K562 (cell line): ENCODE data around the gene CDYL. TPM values are rescaled to one million over a fixed set of nuclear protein-coding genes. Genes with fewer than 3 reads are reported as not detected.

ENCODE experiments used
- ARID1B ChIP-seq: fragments of 450-650 bp; IDR thresholded peaks from 2 replicates; pipeline ENCODE4 v1.6.1; 2016; ENCODE audit warnings: antibody characterized with exemption, mild to moderate bottlenecking, inconsistent platforms
- CBX3 ChIP-seq, 2 experiments: IDR thresholded peaks; 1 replicate in 1 of 2; 2 replicates in 1 of 2; pipeline ENCODE4 v1.6.1; 2012; ENCODE audit warnings: inconsistent platforms in 2 of 2, low read length in 2 of 2, borderline replicate concordance in 1 of 2, control low read depth in 1 of 2
- FOSL1 ChIP-seq: fragments of 200-800 bp; sonication (Bioruptor generic); conservative IDR thresholded peaks from 2 replicates; pipeline ENCODE4 v1.6.1; 2016; ENCODE audit warnings: missing genetic modification characterization, missing compliant biosample characterization
- HDAC3 ChIP-seq: fragments of 450-650 bp; IDR thresholded peaks from 2 replicates; pipeline ENCODE4 v1.6.1; 2018; ENCODE audit warnings: borderline replicate concordance, mild to moderate bottlenecking, moderate library complexity; ENCODE audit not compliant: partially characterized antibody
- LARP7 ChIP-seq: fragments of 450-650 bp; IDR thresholded peaks from 2 replicates; pipeline ENCODE4 v1.6.1; 2016
- MECOM ChIP-seq: fragments of 250-450 bp; sonication (Bioruptor Pico); IDR thresholded peaks from 2 replicates; pipeline ENCODE4 v1.8.0; 2022; ENCODE audit warnings: inconsistent platforms
- NR2C1 ChIP-seq, 2 experiments: fragments of 450-650 bp; IDR thresholded peaks; 2 replicates each; pipeline ENCODE4 v1.6.1; 2017; ENCODE audit warnings: mild to moderate bottlenecking in 2 of 2, antibody characterized with exemption in 1 of 2, inconsistent platforms in 1 of 2, missing compliant biosample characterization in 1 of 2, missing genetic modification characterization in 1 of 2
- POLR2G ChIP-seq: fragments of 200-400 bp; formaldehyde crosslinking; IDR thresholded peaks from 2 replicates; pipeline ENCODE4 v1.6.1; 2017; ENCODE audit warnings: low read depth, mild to moderate bottlenecking, antibody characterized with exemption, low read length, moderate library complexity
- SETDB1 ChIP-seq: IDR thresholded peaks from one replicate; pipeline ENCODE4 v1.6.1; 2012; ENCODE audit warnings: low read length, control low read depth, inconsistent platforms
- STAT5A ChIP-seq: IDR thresholded peaks from 2 replicates; pipeline ENCODE4 v1.6.1; 2012; ENCODE audit warnings: low read length, inconsistent platforms, borderline replicate concordance
- ZNF311 ChIP-seq: fragments of 250-450 bp; sonication (Bioruptor Pico); IDR thresholded peaks from 2 replicates; pipeline ENCODE4 v1.4.0; 2020; ENCODE audit warnings: mild to moderate bottlenecking, moderate library complexity
- ZNF584 ChIP-seq: fragments of 200-800 bp; sonication (Bioruptor generic); IDR thresholded peaks from 2 replicates; pipeline ENCODE4 v1.6.1; 2016; ENCODE audit warnings: low read depth, mild to moderate bottlenecking, missing genetic modification characterization, missing compliant biosample characterization
- polyA plus RNA-seq, 8 experiments: library from polyadenylated mRNA; depleted of rRNA in 4 of 8; stranded (reverse) in 5 of 8; unstranded in 3 of 8; fragments of >200 nt; fragmentation: Nextera tagmentation in 2 of 8; fragmentation: Illumina TruSeq in 1 of 8; extraction: Ambion mirVana in 2 of 8; extraction: Trizol in 1 of 8; gene quantifications; 2 replicates each; pipeline versions ENCODE4 v1.2.1 to v1.2.3, GENCODE V29; 2011 to 2014; ENCODE audit warnings: inconsistent platforms in 1 of 8, missing spikeins in 1 of 8
- total RNA-seq, 7 experiments: library from RNA; depleted of rRNA in 6 of 7; stranded (reverse); fragments of >200 nt in 6 of 7; fragmentation: Illumina TruSeq in 2 of 7; extraction: Trizol in 2 of 7; gene quantifications; 2 replicates each; pipeline versions ENCODE4 v1.2.1 to v1.2.3, GENCODE V29; 2011 to 2021; ENCODE audit warnings: low replicate concordance in 1 of 7
- TF ChIP-seq, protein P1 (sequence below): fragments of 250-450 bp; sonication (Bioruptor Pico); IDR thresholded peaks from 2 replicates; pipeline ENCODE4 v1.5.0; 2022; ENCODE audit warnings: mild to moderate bottlenecking
- TF ChIP-seq, protein P2 (sequence below): fragments of 450-650 bp; IDR thresholded peaks from 2 replicates; pipeline ENCODE4 v1.6.1; 2016; ENCODE audit warnings: low read depth, mild to moderate bottlenecking, moderate library complexity
- TF ChIP-seq, protein P3 (sequence below): sonication (generic); formaldehyde crosslinking; IDR thresholded peaks from 2 replicates; pipeline ENCODE4 v1.8.0; 2022; ENCODE audit warnings: missing genetic modification reagents, mild to moderate bottlenecking, moderate library complexity, borderline replicate concordance
- TF ChIP-seq, protein P4 (sequence below): fragments of 450-650 bp; formaldehyde crosslinking; IDR thresholded peaks from 2 replicates; pipeline ENCODE4 v1.4.0; 2022; ENCODE audit warnings: missing genetic modification characterization
- TF ChIP-seq, protein P5 (sequence below): fragments of 250-450 bp; sonication (Bioruptor Pico); IDR thresholded peaks from 2 replicates; pipeline ENCODE4 v1.9.0; 2021; ENCODE audit warnings: mild to moderate bottlenecking, inconsistent platforms
- TF ChIP-seq, protein P6 (sequence below), 2 experiments: fragments of 450-650 bp; conservative IDR thresholded peaks; 2 replicates each; pipeline ENCODE4 v1.6.1; 2017; ENCODE audit warnings: mild to moderate bottlenecking in 2 of 2, moderate library complexity in 2 of 2

CDYL gene
- total and polyA plus RNA-seq, 9 of the 15 experiments (the other 6 are each of a cell fraction or from before 2014, with no cell fraction given): 8.1 to 45.8 (median 40.8) TPM

DNA sequence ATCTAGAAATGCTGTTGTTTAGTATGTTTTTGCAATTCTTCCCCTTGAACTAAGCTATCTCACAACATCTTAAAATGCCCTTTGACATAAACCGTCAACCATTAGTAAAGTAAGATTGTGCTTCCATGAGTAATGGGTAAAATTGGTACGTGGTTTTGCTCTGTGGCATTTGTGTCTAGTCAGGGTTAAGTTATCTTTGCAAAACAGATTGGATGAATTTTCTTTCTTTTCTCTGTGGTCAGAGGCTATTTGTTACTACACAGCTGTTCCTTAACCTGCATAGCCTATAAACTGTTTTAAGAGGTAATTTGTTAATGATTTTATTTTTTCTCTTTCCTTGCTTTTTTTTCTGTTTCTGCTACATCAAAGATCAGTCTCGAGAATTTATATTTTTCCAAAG is 152.2 kb downstream of the CDYL start (continued):
- TF ChIP-seq, protein P1, sequence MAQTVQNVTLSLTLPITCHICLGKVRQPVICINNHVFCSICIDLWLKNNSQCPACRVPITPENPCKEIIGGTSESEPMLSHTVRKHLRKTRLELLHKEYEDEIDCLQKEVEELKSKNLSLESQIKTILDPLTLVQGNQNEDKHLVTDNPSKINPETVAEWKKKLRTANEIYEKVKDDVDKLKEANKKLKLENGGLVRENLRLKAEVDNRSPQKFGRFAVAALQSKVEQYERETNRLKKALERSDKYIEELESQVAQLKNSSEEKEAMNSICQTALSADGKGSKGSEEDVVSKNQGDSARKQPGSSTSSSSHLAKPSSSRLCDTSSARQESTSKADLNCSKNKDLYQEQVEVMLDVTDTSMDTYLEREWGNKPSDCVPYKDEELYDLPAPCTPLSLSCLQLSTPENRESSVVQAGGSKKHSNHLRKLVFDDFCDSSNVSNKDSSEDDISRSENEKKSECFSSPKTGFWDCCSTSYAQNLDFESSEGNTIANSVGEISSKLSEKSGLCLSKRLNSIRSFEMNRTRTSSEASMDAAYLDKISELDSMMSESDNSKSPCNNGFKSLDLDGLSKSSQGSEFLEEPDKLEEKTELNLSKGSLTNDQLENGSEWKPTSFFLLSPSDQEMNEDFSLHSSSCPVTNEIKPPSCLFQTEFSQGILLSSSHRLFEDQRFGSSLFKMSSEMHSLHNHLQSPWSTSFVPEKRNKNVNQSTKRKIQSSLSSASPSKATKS: no peak
- TF ChIP-seq, protein P2, sequence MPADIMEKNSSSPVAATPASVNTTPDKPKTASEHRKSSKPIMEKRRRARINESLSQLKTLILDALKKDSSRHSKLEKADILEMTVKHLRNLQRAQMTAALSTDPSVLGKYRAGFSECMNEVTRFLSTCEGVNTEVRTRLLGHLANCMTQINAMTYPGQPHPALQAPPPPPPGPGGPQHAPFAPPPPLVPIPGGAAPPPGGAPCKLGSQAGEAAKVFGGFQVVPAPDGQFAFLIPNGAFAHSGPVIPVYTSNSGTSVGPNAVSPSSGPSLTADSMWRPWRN: peak; percentile 73
- TF ChIP-seq CBX3 (IDR thresholded peaks at IDR 0.05; ENCODE audit: borderline replicate concordance in 1 of 2, low read length in 2 of 2): peak in 1 of 2 experiments; percentile 77; a peak in 2 of 3 replicates
- TF ChIP-seq SETDB1: no peak
- TF ChIP-seq LARP7: no peak
- TF ChIP-seq FOSL1 (tag): peak; percentile 94
- TF ChIP-seq MECOM: 0 out of 2 replicates have a peak, but pooled peaks have one; percentile 24
- TF ChIP-seq ZNF311: 0 out of 2 replicates have a peak, but pooled peaks have one; percentile 49
- TF ChIP-seq, protein P3, sequence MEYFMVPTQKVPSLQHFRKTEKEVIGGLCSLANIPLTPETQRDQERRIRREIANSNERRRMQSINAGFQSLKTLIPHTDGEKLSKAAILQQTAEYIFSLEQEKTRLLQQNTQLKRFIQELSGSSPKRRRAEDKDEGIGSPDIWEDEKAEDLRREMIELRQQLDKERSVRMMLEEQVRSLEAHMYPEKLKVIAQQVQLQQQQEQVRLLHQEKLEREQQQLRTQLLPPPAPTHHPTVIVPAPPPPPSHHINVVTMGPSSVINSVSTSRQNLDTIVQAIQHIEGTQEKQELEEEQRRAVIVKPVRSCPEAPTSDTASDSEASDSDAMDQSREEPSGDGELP (CRISPR knock-in tag): peak; percentile 62; the same call in 1 of the 2 replicates
- TF ChIP-seq POLR2G: no peak
- TF ChIP-seq, protein P4, sequence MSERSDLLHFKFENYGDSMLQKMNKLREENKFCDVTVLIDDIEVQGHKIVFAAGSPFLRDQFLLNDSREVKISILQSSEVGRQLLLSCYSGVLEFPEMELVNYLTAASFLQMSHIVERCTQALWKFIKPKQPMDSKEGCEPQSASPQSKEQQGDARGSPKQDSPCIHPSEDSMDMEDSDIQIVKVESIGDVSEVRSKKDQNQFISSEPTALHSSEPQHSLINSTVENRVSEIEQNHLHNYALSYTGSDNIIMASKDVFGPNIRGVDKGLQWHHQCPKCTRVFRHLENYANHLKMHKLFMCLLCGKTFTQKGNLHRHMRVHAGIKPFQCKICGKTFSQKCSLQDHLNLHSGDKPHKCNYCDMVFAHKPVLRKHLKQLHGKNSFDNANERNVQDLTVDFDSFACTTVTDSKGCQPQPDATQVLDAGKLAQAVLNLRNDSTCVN (CRISPR knock-in tag): no peak
- TF ChIP-seq, protein P5, sequence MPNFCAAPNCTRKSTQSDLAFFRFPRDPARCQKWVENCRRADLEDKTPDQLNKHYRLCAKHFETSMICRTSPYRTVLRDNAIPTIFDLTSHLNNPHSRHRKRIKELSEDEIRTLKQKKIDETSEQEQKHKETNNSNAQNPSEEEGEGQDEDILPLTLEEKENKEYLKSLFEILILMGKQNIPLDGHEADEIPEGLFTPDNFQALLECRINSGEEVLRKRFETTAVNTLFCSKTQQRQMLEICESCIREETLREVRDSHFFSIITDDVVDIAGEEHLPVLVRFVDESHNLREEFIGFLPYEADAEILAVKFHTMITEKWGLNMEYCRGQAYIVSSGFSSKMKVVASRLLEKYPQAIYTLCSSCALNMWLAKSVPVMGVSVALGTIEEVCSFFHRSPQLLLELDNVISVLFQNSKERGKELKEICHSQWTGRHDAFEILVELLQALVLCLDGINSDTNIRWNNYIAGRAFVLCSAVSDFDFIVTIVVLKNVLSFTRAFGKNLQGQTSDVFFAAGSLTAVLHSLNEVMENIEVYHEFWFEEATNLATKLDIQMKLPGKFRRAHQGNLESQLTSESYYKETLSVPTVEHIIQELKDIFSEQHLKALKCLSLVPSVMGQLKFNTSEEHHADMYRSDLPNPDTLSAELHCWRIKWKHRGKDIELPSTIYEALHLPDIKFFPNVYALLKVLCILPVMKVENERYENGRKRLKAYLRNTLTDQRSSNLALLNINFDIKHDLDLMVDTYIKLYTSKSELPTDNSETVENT (CRISPR knock-in tag): no peak
- TF ChIP-seq ARID1B: peak; percentile 98
- peak; percentile 91 for TF ChIP-seq STAT5A
- TF ChIP-seq ZNF584: peak; percentile 66; the same call in 1 of the 2 replicates
- TF ChIP-seq HDAC3: peak; percentile 95
- TF ChIP-seq, protein P6, sequence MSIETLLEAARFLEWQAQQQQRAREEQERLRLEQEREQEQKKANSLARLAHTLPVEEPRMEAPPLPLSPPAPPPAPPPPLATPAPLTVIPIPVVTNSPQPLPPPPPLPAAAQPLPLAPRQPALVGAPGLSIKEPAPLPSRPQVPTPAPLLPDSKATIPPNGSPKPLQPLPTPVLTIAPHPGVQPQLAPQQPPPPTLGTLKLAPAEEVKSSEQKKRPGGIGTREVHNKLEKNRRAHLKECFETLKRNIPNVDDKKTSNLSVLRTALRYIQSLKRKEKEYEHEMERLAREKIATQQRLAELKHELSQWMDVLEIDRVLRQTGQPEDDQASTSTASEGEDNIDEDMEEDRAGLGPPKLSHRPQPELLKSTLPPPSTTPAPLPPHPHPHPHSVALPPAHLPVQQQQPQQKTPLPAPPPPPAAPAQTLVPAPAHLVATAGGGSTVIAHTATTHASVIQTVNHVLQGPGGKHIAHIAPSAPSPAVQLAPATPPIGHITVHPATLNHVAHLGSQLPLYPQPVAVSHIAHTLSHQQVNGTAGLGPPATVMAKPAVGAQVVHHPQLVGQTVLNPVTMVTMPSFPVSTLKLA (conservative IDR thresholded peaks at IDR 0.05): peak in 1 of 2 experiments; percentile 66; a peak in 2 of 4 replicates
- peak; percentile 94 for TF ChIP-seq NR2C1 (IDR thresholded peaks at IDR 0.05)
- TF ChIP-seq NR2C1 (tag; IDR thresholded peaks at IDR 0.05): peak; percentile 96
